ENCODE measurements around the gene ZNF816. TPM values are rescaled to one million over a fixed set of nuclear protein-coding genes. Genes with fewer than 3 reads are reported as not detected.
A peak's percentile ranks its signal among the peaks of the same experiment; 100 is the strongest.
"Not testable (repeated sequence)": the region's sequence is repeated elsewhere in the genome, so short reads cannot be mapped to it uniquely, and the experiment has no call there.

Gene ZNF816
- total RNA-seq, 1 donor: 11.7 TPM

DNA sequence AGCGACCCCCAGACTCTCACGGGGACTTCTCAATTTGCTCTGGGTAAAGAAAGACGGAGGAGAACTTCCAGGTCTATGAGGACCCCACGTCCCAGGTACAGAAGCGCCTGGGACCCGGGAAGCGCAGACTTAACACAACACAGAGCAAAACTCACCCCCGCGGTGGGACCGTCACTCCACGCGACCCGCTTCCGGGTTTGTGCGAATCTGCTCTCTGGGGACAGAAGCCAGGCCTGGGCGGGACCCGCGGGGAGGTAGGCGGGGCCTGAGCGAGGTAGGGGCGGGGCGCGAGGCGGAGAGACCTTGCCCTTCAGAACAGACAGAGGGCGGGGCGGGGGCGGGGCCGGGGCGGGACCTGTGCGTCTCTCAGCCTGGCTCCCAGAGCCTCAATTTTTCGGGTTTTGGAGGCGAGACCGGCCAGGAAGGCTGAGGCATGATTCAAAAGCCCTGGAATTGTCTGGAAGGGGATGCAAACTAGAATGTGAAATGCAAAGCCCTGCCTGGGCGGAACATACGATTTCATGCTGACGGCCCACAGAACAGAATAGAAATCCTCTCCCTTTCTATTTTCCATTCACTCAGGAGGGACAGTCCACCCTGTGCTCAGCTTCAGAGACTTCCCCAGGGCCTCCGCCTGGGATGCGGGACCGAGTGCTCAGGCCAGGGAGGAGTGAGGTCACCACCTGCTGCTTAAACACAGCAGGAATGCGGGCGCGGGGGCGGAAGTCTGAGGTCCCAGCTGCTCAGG is 20.1 kb downstream of the ZNF816 start:
- peak; percentile 83 for DNase-seq (ENCODE audit: low read depth)
- peak overlapping the region; percentile 92 for H3K4me3 ChIP-seq (ENCODE audit: low read depth, low read length)
- TF ChIP-seq, protein P1, sequence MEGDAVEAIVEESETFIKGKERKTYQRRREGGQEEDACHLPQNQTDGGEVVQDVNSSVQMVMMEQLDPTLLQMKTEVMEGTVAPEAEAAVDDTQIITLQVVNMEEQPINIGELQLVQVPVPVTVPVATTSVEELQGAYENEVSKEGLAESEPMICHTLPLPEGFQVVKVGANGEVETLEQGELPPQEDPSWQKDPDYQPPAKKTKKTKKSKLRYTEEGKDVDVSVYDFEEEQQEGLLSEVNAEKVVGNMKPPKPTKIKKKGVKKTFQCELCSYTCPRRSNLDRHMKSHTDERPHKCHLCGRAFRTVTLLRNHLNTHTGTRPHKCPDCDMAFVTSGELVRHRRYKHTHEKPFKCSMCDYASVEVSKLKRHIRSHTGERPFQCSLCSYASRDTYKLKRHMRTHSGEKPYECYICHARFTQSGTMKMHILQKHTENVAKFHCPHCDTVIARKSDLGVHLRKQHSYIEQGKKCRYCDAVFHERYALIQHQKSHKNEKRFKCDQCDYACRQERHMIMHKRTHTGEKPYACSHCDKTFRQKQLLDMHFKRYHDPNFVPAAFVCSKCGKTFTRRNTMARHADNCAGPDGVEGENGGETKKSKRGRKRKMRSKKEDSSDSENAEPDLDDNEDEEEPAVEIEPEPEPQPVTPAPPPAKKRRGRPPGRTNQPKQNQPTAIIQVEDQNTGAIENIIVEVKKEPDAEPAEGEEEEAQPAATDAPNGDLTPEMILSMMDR (IDR thresholded peaks at IDR 0.05; ENCODE audit: insufficient read depth, low read depth, low read length): no peak

DNA sequence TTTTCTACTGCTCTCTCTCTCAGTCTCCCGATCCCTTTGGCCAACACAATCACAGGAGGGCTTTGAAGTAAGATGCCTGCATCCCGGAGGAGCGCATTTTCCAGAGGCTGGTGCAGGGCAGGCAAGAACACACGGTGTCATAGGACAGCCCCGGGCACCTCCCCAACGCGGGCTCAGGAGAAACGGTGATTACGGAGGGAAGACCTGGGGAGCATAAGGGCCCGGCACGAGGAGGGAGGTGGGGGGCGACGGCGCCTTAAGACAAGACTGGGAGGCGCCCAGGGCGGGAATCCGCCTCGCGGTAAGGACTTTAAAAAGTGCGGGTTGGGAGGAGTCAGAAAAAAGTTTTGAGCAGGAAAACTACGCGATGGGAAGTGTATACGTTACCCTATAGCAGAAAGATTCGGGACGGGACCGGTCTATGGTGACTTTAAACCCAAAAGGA is 20.7 kb downstream of the ZNF816 start:
- TF ChIP-seq, protein P1 (IDR thresholded peaks at IDR 0.05; ENCODE audit: insufficient read depth, low read depth, low read length): no peak
- peak overlapping the region; percentile 92 for H3K4me3 ChIP-seq (ENCODE audit: low read depth, low read length)
- peak; percentile 32 for DNase-seq (ENCODE audit: low read depth)

DNA sequence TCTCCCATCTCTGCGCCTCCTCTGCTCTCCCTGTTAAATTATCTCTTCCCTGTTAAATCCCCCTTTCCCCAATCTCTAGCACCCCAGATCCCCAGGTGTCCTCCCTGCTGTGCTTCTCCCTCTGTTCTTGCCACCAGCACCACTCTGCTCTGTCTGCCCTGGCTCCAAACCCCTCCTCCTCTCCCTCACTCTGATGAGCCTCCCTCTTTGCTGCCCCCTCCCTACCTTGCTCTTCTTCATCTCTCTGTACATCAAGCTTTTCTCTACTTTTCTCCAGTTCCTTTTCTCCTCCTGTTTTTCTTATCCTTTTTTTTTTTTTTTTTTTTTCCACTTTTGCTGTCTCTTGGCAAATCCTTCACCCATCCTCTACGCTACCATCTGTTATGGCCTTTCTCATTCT is 21.2 kb downstream of the ZNF816 start:
- H3K4me3 ChIP-seq (ENCODE audit: low read depth, low read length): peak overlapping the region; percentile 92
- DNase-seq (ENCODE audit: low read depth): not testable (repeated sequence)

DNA sequence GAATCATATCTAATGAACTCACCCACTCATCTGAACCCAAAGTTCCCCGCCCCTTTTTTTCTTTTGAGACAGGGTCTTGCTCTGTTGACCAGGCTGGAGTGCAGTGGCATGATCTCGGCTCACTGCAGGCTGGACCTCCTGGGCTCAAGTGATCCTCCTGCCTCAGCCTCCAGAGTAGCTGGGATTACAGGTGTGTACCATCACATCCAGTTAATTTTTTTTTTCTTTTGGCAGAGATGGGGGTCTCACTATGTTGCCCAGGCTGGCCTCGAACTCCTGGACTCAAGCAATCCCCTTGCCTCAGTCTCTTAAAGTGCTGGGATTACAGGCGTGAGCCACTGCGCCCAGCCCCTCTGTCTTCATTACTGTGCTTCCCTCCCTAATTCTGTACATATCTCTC is 21.8 kb downstream of the ZNF816 start:
- not testable (repeated sequence) for H3K4me3 ChIP-seq (ENCODE audit: low read depth, low read length); DNase-seq (ENCODE audit: low read depth)

DNA sequence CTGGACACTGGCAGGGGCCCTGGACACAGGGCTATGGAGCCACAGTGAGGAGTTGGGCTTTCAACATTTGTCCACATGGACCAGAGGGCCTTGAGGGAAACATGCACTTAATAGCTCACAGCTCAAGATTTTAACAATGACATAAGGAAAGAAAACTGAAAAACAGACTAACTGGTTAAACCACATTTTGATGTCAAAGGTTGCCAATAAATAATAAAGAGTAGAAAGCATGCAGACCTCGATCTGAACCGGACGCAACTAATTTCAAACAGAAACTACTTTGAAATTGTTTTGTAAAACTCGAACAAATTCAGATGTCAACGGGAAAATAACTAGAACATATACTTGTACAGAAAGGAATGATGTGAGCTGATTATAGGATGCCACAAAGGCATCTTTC is 23.9 kb downstream of the ZNF816 start:
- TF ChIP-seq, protein P1 (IDR thresholded peaks at IDR 0.05; ENCODE audit: insufficient read depth, low read depth, low read length): no peak
- peak; percentile 44 for DNase-seq (ENCODE audit: low read depth)
- no peak overlapping the region for H3K4me3 ChIP-seq (ENCODE audit: low read depth, low read length)

DNA sequence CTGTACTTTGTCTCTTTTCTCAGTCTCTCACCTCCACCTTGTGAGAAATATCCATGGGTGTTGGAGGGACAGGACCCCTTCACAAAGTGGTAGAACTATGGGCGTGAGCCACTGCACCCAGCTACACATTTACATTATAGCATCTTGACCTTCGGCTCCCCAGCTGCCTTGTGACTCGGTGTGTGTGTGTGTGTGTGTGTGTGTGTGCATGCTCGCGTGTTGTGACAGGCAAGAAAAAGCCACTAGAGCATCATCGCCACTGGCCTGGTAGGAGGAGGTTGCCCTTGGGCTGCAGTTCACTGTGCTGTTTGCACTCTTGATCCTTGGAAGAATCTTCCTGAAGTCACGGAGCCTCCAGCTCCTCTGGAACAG is 25.7 kb downstream of the ZNF816 start:
- TF ChIP-seq, protein P1 (IDR thresholded peaks at IDR 0.05; ENCODE audit: insufficient read depth, low read depth, low read length): no peak
- DNase-seq (ENCODE audit: low read depth): no peak
- no peak overlapping the region for H3K4me3 ChIP-seq (ENCODE audit: low read depth, low read length)

DNA sequence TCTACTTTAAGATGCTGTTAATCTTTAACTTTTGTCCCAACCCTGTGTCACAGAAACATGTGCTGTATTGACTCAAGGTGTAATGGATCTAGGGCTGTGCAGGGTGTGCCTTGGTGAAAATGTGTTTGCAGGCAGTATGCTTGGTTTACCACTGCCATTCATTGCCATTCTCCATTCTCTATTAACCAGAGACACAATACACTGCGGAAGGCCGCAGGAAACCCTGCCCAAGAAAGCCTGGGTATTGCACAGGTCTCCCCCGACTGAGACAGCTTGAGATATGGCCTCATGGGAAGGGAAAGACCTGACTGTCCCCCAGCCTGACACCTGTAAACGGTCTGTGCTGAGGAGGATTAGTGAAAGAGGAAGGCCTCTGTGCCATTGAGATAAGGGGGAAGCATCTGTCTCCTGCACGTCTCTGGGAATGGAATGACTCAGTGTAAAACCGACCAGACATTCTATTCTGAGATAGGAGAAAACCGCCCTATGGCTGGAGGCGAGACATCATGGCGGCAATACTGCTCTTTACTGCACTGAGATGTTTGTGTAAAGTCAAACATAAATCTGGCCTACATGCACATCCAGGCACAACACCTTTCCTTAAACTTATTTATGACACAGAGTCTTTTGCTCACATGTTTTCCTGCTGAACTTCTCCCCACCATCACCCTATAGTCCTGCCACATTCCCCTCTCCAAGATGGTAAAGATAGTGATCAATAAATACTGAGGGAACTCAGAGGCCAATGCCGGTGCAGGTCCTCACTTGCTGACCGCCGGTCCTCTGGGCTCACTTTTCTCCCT is 26.3 kb downstream of the ZNF816 start:
- peak; percentile 59 for DNase-seq (ENCODE audit: low read depth)
- no peak overlapping the region for H3K4me3 ChIP-seq (ENCODE audit: low read depth, low read length)
- TF ChIP-seq, protein P1 (IDR thresholded peaks at IDR 0.05; ENCODE audit: insufficient read depth, low read depth, low read length): no peak

Measured in fibroblast of villous mesenchyme (primary cell).